ENCODE measurements around the gene CRCP. TPM values are rescaled to one million over a fixed set of nuclear protein-coding genes. Genes with fewer than 3 reads are reported as not detected.

The CRCP gene
- total RNA-seq, 1 experiment from 2014 or later: 42.5 TPM

DNA sequence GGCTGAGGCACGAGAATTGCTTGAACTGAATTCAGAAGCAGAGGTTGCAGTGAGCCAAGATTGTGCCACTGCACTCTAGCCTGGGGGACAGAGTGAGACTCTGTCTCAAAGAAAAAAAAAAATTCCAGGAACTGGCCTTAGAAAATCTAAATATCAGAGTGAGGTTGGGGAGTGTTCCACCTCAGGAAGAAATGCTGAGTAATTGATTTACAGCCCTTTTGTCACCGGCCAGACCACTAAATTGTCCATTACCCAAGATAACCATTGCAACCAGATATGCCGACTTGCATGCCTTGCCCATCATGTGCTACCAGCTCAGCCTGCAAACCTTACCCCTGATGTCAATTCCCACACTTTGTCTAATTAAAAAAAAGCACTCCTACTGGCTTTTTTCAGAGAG is 42.4 kb downstream of the CRCP start:
- H3K27ac ChIP-seq (ENCODE audit: low read depth, low read length, poor library complexity, severe bottlenecking): no peak overlapping the region
- ChIA-PET POLR2A (ENCODE audit: low non-redundant PET) (no interaction called here), CTCF (no interaction called here)
- no peaks in the 10 kb centered on the region for H3K4me1 ChIP-seq (ENCODE audit: insufficient read depth, low read length, poor library complexity, severe bottlenecking)
- intact Hi-C loops (cut with micrococcal nuclease; ENCODE audit: unreplicated experiment): no loop called here
- no peaks in the 10 kb centered on the region for H3K27me3 ChIP-seq (replicated peaks; ENCODE audit: insufficient read depth, low read depth, low read length, poor library complexity)
- TF ChIP-seq EZH2 (IDR thresholded peaks at IDR 0.05; ENCODE audit: borderline replicate concordance, low read depth, low read length, poor library complexity, severe bottlenecking): no peak
- TF ChIP-seq, protein P1, sequence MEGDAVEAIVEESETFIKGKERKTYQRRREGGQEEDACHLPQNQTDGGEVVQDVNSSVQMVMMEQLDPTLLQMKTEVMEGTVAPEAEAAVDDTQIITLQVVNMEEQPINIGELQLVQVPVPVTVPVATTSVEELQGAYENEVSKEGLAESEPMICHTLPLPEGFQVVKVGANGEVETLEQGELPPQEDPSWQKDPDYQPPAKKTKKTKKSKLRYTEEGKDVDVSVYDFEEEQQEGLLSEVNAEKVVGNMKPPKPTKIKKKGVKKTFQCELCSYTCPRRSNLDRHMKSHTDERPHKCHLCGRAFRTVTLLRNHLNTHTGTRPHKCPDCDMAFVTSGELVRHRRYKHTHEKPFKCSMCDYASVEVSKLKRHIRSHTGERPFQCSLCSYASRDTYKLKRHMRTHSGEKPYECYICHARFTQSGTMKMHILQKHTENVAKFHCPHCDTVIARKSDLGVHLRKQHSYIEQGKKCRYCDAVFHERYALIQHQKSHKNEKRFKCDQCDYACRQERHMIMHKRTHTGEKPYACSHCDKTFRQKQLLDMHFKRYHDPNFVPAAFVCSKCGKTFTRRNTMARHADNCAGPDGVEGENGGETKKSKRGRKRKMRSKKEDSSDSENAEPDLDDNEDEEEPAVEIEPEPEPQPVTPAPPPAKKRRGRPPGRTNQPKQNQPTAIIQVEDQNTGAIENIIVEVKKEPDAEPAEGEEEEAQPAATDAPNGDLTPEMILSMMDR (conservative IDR thresholded peaks at IDR 0.05; ENCODE audit: low read depth, low read length): no peak
- no peak overlapping the region for H3K4me3 ChIP-seq (ENCODE audit: low read depth, low read length, poor library complexity, severe bottlenecking)
- BruUV-seq (replicated peaks): no TSS peak
- peaks cover 58% of the 10 kb centered on the region for H3K36me3 ChIP-seq (ENCODE audit: insufficient read depth, low read length, poor library complexity, severe bottlenecking)
- H3K9me3 ChIP-seq (ENCODE audit: low read depth, low read length, poor library complexity, severe bottlenecking): no peaks in the 10 kb centered on the region
- no peak for DNase-seq (ENCODE audit: low spot score)

DNA sequence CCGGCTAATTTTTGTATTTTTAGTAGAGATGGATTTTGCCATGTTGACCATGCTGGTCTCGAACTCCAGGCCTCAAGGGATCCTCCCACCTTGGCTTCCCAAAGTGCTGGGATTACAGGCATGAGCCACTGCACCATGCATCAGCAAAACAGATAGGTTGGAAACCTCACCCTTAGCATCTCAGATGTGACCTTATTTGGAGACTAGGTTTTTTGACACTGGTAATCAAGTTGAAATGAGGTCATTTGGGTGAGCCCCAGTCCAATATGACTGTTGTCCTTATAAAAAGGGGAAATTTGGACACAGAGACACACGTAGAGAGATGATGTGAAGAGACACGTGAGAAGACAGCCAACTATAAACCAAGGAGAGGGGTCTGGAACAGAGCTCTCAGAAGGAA is 48.0 kb downstream of the CRCP start:
- no peaks in the 10 kb centered on the region for H3K9me3 ChIP-seq (ENCODE audit: low read depth, low read length, poor library complexity, severe bottlenecking)
- ChIA-PET CTCF (no interaction called here), POLR2A (ENCODE audit: low non-redundant PET) (no interaction called here)
- H3K4me1 ChIP-seq (ENCODE audit: insufficient read depth, low read length, poor library complexity, severe bottlenecking): no peaks in the 10 kb centered on the region
- no peak for TF ChIP-seq EZH2 (IDR thresholded peaks at IDR 0.05; ENCODE audit: borderline replicate concordance, low read depth, low read length, poor library complexity, severe bottlenecking)
- no peak overlapping the region for H3K4me3 ChIP-seq (ENCODE audit: low read depth, low read length, poor library complexity, severe bottlenecking)
- no TSS peak for BruUV-seq (replicated peaks)
- H3K36me3 ChIP-seq (ENCODE audit: insufficient read depth, low read length, poor library complexity, severe bottlenecking): peaks cover 8% of the 10 kb centered on the region
- no peak for DNase-seq (ENCODE audit: low spot score)
- no peaks in the 10 kb centered on the region for H3K27me3 ChIP-seq (replicated peaks; ENCODE audit: insufficient read depth, low read depth, low read length, poor library complexity)
- no peak overlapping the region for H3K27ac ChIP-seq (ENCODE audit: low read depth, low read length, poor library complexity, severe bottlenecking)
- intact Hi-C loops (cut with micrococcal nuclease; ENCODE audit: unreplicated experiment): no loop called here

DNA sequence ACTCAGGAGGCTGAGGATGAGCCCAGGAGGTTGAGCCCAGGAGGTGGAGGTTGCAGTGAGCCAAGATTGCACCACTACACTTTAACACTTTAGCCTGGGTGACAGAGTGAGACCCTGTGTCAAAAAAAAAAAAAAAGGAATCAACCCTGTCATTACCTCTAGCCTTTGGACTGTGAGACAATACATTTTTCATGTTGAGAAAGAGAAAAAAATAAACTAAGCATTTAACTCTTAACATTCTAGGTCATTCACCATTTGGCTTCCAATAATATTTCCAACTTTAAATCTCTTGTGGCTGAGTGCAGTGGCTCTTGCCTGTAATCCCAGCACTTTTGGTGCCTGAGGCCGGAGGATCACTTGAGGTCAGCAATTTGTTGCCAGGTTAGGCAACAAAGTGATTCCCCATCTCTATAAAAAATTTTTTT is 48.6 kb downstream of the CRCP start:
- ChIA-PET POLR2A (ENCODE audit: low non-redundant PET) (no interaction called here), CTCF (no interaction called here)
- TF ChIP-seq EZH2 (IDR thresholded peaks at IDR 0.05; ENCODE audit: borderline replicate concordance, low read depth, low read length, poor library complexity, severe bottlenecking): no peak
- no peaks in the 10 kb centered on the region for H3K27me3 ChIP-seq (replicated peaks; ENCODE audit: insufficient read depth, low read depth, low read length, poor library complexity)
- intact Hi-C loops (cut with micrococcal nuclease; ENCODE audit: unreplicated experiment): no loop called here
- no TSS peak for BruUV-seq (replicated peaks)
- H3K36me3 ChIP-seq (ENCODE audit: insufficient read depth, low read length, poor library complexity, severe bottlenecking): peaks cover 4% of the 10 kb centered on the region
- no peak overlapping the region for H3K27ac ChIP-seq (ENCODE audit: low read depth, low read length, poor library complexity, severe bottlenecking)
- no peak overlapping the region for H3K4me3 ChIP-seq (ENCODE audit: low read depth, low read length, poor library complexity, severe bottlenecking)
- H3K4me1 ChIP-seq (ENCODE audit: insufficient read depth, low read length, poor library complexity, severe bottlenecking): no peaks in the 10 kb centered on the region
- no peak for DNase-seq (ENCODE audit: low spot score)
- H3K9me3 ChIP-seq (ENCODE audit: low read depth, low read length, poor library complexity, severe bottlenecking): no peaks in the 10 kb centered on the region

DNA sequence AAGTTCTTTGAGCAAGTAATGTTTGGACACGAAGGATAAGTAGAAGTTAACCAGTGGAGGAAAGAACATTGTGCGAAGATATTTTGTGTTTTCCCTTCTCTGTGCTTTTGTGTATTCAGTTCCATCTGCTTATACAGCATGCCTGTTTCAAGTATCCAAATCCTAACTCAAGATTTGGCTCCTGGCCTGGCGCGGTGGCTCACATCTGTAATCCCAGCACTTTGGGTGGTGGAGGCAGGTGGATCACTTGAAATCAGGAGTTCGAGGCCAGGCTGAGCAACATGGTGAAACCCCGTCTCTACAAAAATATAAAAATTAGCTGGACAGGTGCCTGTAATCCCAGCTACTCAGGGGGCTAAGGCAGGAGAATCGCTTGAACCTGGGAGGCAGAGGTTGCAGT is 49.7 kb downstream of the CRCP start:
- H3K27me3 ChIP-seq (replicated peaks; ENCODE audit: insufficient read depth, low read depth, low read length, poor library complexity): no peaks in the 10 kb centered on the region
- no peaks in the 10 kb centered on the region for H3K4me1 ChIP-seq (ENCODE audit: insufficient read depth, low read length, poor library complexity, severe bottlenecking)
- TF ChIP-seq, protein P1 (conservative IDR thresholded peaks at IDR 0.05; ENCODE audit: low read depth, low read length): no peak
- no peak for TF ChIP-seq EZH2 (IDR thresholded peaks at IDR 0.05; ENCODE audit: borderline replicate concordance, low read depth, low read length, poor library complexity, severe bottlenecking)
- no peak overlapping the region for H3K27ac ChIP-seq (ENCODE audit: low read depth, low read length, poor library complexity, severe bottlenecking)
- DNase-seq (ENCODE audit: low spot score): no peak
- H3K9me3 ChIP-seq (ENCODE audit: low read depth, low read length, poor library complexity, severe bottlenecking): no peaks in the 10 kb centered on the region
- no TSS peak for BruUV-seq (replicated peaks)
- no peak overlapping the region for H3K4me3 ChIP-seq (ENCODE audit: low read depth, low read length, poor library complexity, severe bottlenecking)
- ChIA-PET CTCF (no interaction called here), POLR2A (ENCODE audit: low non-redundant PET) (no interaction called here)
- H3K36me3 ChIP-seq (ENCODE audit: insufficient read depth, low read length, poor library complexity, severe bottlenecking): no peaks in the 10 kb centered on the region
- intact Hi-C loops (cut with micrococcal nuclease; ENCODE audit: unreplicated experiment): no loop called here

Measured in A673 (cell line).